GM12878 (cell line): Measurements from ENCODE around the gene SSBP4. TPM values are rescaled to one million over a fixed set of nuclear protein-coding genes. Genes with fewer than 3 reads are reported as not detected.

Experiments used
- BACH1 ChIP-seq: fragments of 450-650 bp; IDR thresholded peaks from 2 replicates; pipeline ENCODE4 v1.6.1; 2017; ENCODE audit warnings: mild to moderate bottlenecking, borderline replicate concordance
- BMI1 ChIP-seq: fragments of 450-650 bp; IDR thresholded peaks from 2 replicates; pipeline ENCODE4 v1.6.1; 2016; ENCODE audit warnings: mild to moderate bottlenecking, moderate library complexity, borderline replicate concordance
- CBFB ChIP-seq: IDR thresholded peaks from 2 replicates; pipeline ENCODE4 v1.6.1; 2016; ENCODE audit warnings: antibody characterized with exemption, low read depth
- CEBPZ ChIP-seq: fragments of 150-350 bp; IDR thresholded peaks from 2 replicates; pipeline ENCODE4 v1.6.1; 2016; ENCODE audit warnings: low read depth, low read length
- CHD2 ChIP-seq: IDR thresholded peaks from 2 replicates; pipeline ENCODE4 v1.6.1; 2011; ENCODE audit warnings: low read depth, low read length, improper control_type of control experiment, borderline replicate concordance
- CHD4 ChIP-seq: fragments of 200-600 bp; sonication (generic); IDR thresholded peaks from 2 replicates; pipeline ENCODE4 v1.6.1; 2016; ENCODE audit warnings: mild to moderate bottlenecking
- CREM ChIP-seq: IDR thresholded peaks from 2 replicates; pipeline ENCODE4 v1.6.1; 2014; ENCODE audit warnings: antibody characterized with exemption, low read depth
- HCFC1 ChIP-seq: fragments of 150-350 bp; IDR thresholded peaks from 2 replicates; pipeline ENCODE4 v1.6.1; 2014; ENCODE audit warnings: low read length
- HSF1 ChIP-seq: fragments of 150-350 bp; IDR thresholded peaks from 2 replicates; pipeline ENCODE4 v1.6.1; 2014; ENCODE audit warnings: mild to moderate bottlenecking, low read depth, low read length
- IKZF2 ChIP-seq, 2 experiments: fragments of 450-650 bp; IDR thresholded peaks; 2 replicates each; pipeline ENCODE4 v1.6.1; 2017; ENCODE audit warnings: mild to moderate bottlenecking in 2 of 2, moderate library complexity in 2 of 2
- IRF4 ChIP-seq: IDR thresholded peaks from 2 replicates; pipeline ENCODE4 v1.6.1; 2011; ENCODE audit warnings: low read depth, low read length
- JUNB ChIP-seq: IDR thresholded peaks from 2 replicates; pipeline ENCODE4 v1.6.1; 2016; ENCODE audit warnings: antibody characterized with exemption, mild to moderate bottlenecking
- JUND ChIP-seq: IDR thresholded peaks from 2 replicates; pipeline ENCODE4 v1.6.1; 2012; ENCODE audit warnings: low read depth, mild to moderate bottlenecking, low read length, improper control_type of control experiment, moderate library complexity
- KAT2A ChIP-seq: conservative IDR thresholded peaks from 2 replicates; pipeline ENCODE4 v1.6.1; 2011; ENCODE audit warnings: low read depth, low read length; ENCODE audit not compliant: control insufficient read depth
- MEF2B ChIP-seq: fragments of 450-650 bp; IDR thresholded peaks from 2 replicates; pipeline ENCODE4 v1.6.1; 2018; ENCODE audit warnings: mild to moderate bottlenecking, moderate library complexity; ENCODE audit not compliant: partially characterized antibody, poor library complexity, severe bottlenecking
- MYC ChIP-seq: IDR thresholded peaks from 2 replicates; pipeline ENCODE4 v1.6.1; 2011; ENCODE audit warnings: mild to moderate bottlenecking, low read length, moderate library complexity, inconsistent platforms; ENCODE audit not compliant: insufficient read depth, insufficient replicate concordance, insufficient read length, severe bottlenecking
- NR2F1 ChIP-seq: fragments of 450-650 bp; conservative IDR thresholded peaks from 2 replicates; pipeline ENCODE4 v1.6.1; 2017; ENCODE audit warnings: mild to moderate bottlenecking
- PAX8 ChIP-seq: fragments of 450-650 bp; IDR thresholded peaks from 2 replicates; pipeline ENCODE4 v1.6.1; 2017; ENCODE audit warnings: mild to moderate bottlenecking, moderate library complexity
- POLR2AphosphoS2 ChIP-seq: IDR thresholded peaks from 2 replicates; pipeline ENCODE4 v1.6.1; 2011; ENCODE audit warnings: low read depth, mild to moderate bottlenecking, low read length, improper control_type of control experiment, moderate library complexity
- POLR2AphosphoS5 ChIP-seq: IDR thresholded peaks from 2 replicates; pipeline ENCODE4 v1.6.1; 2011; ENCODE audit warnings: mild to moderate bottlenecking, low read length, inconsistent platforms
- RCOR1 ChIP-seq: conservative IDR thresholded peaks from 2 replicates; pipeline ENCODE4 v1.6.1; 2012; ENCODE audit warnings: low read depth, low read length, improper control_type of control experiment
- SUZ12 ChIP-seq: fragments of 200-600 bp; sonication (generic); IDR thresholded peaks from one replicate; pipeline ENCODE4 v1.6.1; 2018; ENCODE audit warnings: antibody characterized with exemption, mild to moderate bottlenecking; ENCODE audit not compliant: unreplicated experiment
- ZBED1 ChIP-seq: IDR thresholded peaks from 2 replicates; pipeline ENCODE4 v1.6.1; 2016; ENCODE audit warnings: borderline replicate concordance
- ZNF207 ChIP-seq: fragments of 450-650 bp; IDR thresholded peaks from 2 replicates; pipeline ENCODE4 v1.6.1; 2014; ENCODE audit warnings: antibody characterized with exemption, mild to moderate bottlenecking, borderline replicate concordance
- ZSCAN29 ChIP-seq: fragments of 450-650 bp; IDR thresholded peaks from 2 replicates; pipeline ENCODE4 v1.6.1; 2017; ENCODE audit warnings: mild to moderate bottlenecking, moderate library complexity
- ZZZ3 ChIP-seq: IDR thresholded peaks from 2 replicates; pipeline ENCODE4 v1.6.1; 2011; ENCODE audit warnings: low read depth; ENCODE audit not compliant: control insufficient read depth, insufficient read length
- polyA plus RNA-seq, 11 experiments: library from polyadenylated mRNA; depleted of rRNA in 4 of 11; unstranded in 6 of 11; stranded (reverse) in 5 of 11; fragments of >200 nt; fragmentation: Nextera tagmentation in 4 of 11; fragmentation: Illumina TruSeq in 1 of 11; extraction: Ambion mirVana in 4 of 11; extraction: Trizol in 1 of 11; gene quantifications; 1 replicate in 1 of 11; 2 replicates in 10 of 11; pipeline versions ENCODE4 v1.2.1 to v1.2.3, GENCODE V29; 2011 to 2016; ENCODE audit warnings: inconsistent platforms in 2 of 11, missing spikeins in 2 of 11, low read depth in 1 of 11
- total RNA-seq, 4 experiments: library from RNA; depleted of rRNA in 3 of 4; stranded (reverse); fragments of >200 nt in 3 of 4; fragmentation: Illumina TruSeq in 1 of 4; extraction: Trizol in 1 of 4; gene quantifications; 2 replicates each; pipeline versions ENCODE4 v1.2.1 to v1.2.3, GENCODE V29; 2013 to 2021
- TF ChIP-seq, protein P1 (sequence below): IDR thresholded peaks from 2 replicates; pipeline ENCODE4 v1.6.1; 2012; ENCODE audit warnings: low read depth, low read length, improper control_type of control experiment

SSBP4 gene
- total and polyA plus RNA-seq, 10 of the 15 experiments (the other 5 are each of a cell fraction or from before 2014, with no cell fraction given), result 0.37 to 150 (median 38.9) TPM

GRCh38 chr19:18373892-18374629 is 45.1 kb upstream of the SSBP4 start (continued):
- peak; percentile 51 for TF ChIP-seq CREM
- no peak for TF ChIP-seq HSF1
- peak; percentile 85 for TF ChIP-seq CBFB
- no peak for TF ChIP-seq POLR2AphosphoS2
- 0 out of 2 replicates have a peak, but pooled peaks have one; percentile 21 for TF ChIP-seq IRF4
- TF ChIP-seq IKZF2 (IDR thresholded peaks at IDR 0.05), result peak in 1 of 2 experiments; percentile 70
- TF ChIP-seq SUZ12, result no peak
- TF ChIP-seq POLR2AphosphoS5, result peak; percentile 89
- 0 out of 2 replicates have a peak, but pooled peaks have one; percentile 70 for TF ChIP-seq RCOR1
- TF ChIP-seq ZBED1, result peak; percentile 65; the same call in 1 of the 2 replicates
- TF ChIP-seq, protein P1, sequence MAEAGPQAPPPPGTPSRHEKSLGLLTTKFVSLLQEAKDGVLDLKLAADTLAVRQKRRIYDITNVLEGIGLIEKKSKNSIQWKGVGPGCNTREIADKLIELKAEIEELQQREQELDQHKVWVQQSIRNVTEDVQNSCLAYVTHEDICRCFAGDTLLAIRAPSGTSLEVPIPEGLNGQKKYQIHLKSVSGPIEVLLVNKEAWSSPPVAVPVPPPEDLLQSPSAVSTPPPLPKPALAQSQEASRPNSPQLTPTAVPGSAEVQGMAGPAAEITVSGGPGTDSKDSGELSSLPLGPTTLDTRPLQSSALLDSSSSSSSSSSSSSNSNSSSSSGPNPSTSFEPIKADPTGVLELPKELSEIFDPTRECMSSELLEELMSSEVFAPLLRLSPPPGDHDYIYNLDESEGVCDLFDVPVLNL, result no peak
- TF ChIP-seq PAX8, result no peak
- no peak for TF ChIP-seq CEBPZ
- TF ChIP-seq ZSCAN29, result no peak
- TF ChIP-seq MYC, result peak; percentile 54
- TF ChIP-seq ZZZ3, result no peak
- TF ChIP-seq BACH1, result peak; percentile 81; the same call in 1 of the 2 replicates
- TF ChIP-seq JUND, result peak; percentile 62; the same call in 1 of the 2 replicates
- peak; percentile 84 for TF ChIP-seq MEF2B
- peak; percentile 46; the same call in 1 of the 2 replicates for TF ChIP-seq HCFC1
- no peak for TF ChIP-seq CHD4
- TF ChIP-seq NR2F1, result no peak
- no peak for TF ChIP-seq BMI1
- peak; percentile 59 for TF ChIP-seq JUNB
- TF ChIP-seq CHD2, result peak; percentile 79
- TF ChIP-seq KAT2A, result no peak
- TF ChIP-seq ZNF207, result no peak
